Right hindlimb (tissue), 1 donor: ENCODE measurements around the gene TCFL5.

Experiments used
- DNase-seq: peaks from one replicate; pipeline ENCODE4 v3.0.0-alpha.2; 2018

TCFL5 gene

GRCh38 chr20:62895539-62895938 is 33.9 kb upstream of the TCFL5 start:
- no peak for DNase-seq

GRCh38 chr20:62894261-62894660 is 32.6 kb upstream of the TCFL5 start:
- DNase-seq: no peak

GRCh38 chr20:62893700-62894099 is 32.1 kb upstream of the TCFL5 start:
- no peak for DNase-seq

- no peak for DNase-seq
Observed at GRCh38 chr20:62892348-62893304, 31.0 kb upstream of the TCFL5 start.

GRCh38 chr20:62891111-62891510 is 29.5 kb upstream of the TCFL5 start:
- no peak for DNase-seq

GRCh38 chr20:62890444-62890843 is 28.8 kb upstream of the TCFL5 start:
- no peak for DNase-seq

- no peak for DNase-seq
Observed at GRCh38 chr20:62889871-62890270, 28.2 kb upstream of the TCFL5 start.

- DNase-seq: no peak
Observed at GRCh38 chr20:62889411-62889810, 27.8 kb upstream of the TCFL5 start.

GRCh38 chr20:62888910-62889309 is 27.3 kb upstream of the TCFL5 start:
- no peak for DNase-seq

GRCh38 chr20:62888406-62888805 is 26.8 kb upstream of the TCFL5 start:
- no peak for DNase-seq

GRCh38 chr20:62887860-62888239 is 26.2 kb upstream of the TCFL5 start:
- no peak for DNase-seq

- DNase-seq: peak; percentile 68
Observed at GRCh38 chr20:62887152-62887859, 25.7 kb upstream of the TCFL5 start.

GRCh38 chr20:62886709-62887058 is 25.1 kb upstream of the TCFL5 start:
- no peak for DNase-seq

- DNase-seq: no peak
Observed at GRCh38 chr20:62885896-62886708, 24.5 kb upstream of the TCFL5 start.

GRCh38 chr20:62885046-62885895 is 23.6 kb upstream of the TCFL5 start:
- DNase-seq: no peak

- no peak for DNase-seq
Observed at GRCh38 chr20:62884556-62884955, 22.9 kb upstream of the TCFL5 start.

- no peak for DNase-seq
Observed at GRCh38 chr20:62882426-62882825, 20.8 kb upstream of the TCFL5 start.

GRCh38 chr20:62881662-62882395 is 20.2 kb upstream of the TCFL5 start:
- DNase-seq: no peak

GRCh38 chr20:62880935-62881661 is 19.5 kb upstream of the TCFL5 start:
- DNase-seq: no peak

- no peak for DNase-seq
Observed at GRCh38 chr20:62880147-62880934, 18.7 kb upstream of the TCFL5 start.
